ENCODE data around the gene CSNK1A1L. TPM values are rescaled to one million over a fixed set of nuclear protein-coding genes. Genes with fewer than 3 reads are reported as not detected.

The CSNK1A1L gene
- total RNA-seq, 2 donors from 2014 or later: not detected

GRCh38 chr13:37085606-37086005 lies 19.9 kb downstream of the CSNK1A1L start:
- ATAC-seq (ENCODE audit: insufficient number of reproducible peaks, low FRiP score, low read depth) (no peak), DNase-seq (ENCODE audit: low spot score) (no peak)
- no peaks in the 10 kb centered on the region for H3K4me1 ChIP-seq (ENCODE audit: control insufficient read depth in 1 of 2, low read depth in 2 of 2)
- no peaks in the 10 kb centered on the region for H3K36me3 ChIP-seq
- H3K27ac ChIP-seq: no peak overlapping the region
- no peaks in the 10 kb centered on the region for H3K27me3 ChIP-seq (replicated peaks; ENCODE audit: insufficient read depth)
- no peak overlapping the region for H3K4me3 ChIP-seq
- no peak for TF ChIP-seq CTCF (IDR thresholded peaks at IDR 0.05)
- no peaks in the 10 kb centered on the region for H3K9me3 ChIP-seq

GRCh38 chr13:37076818-37077217 lies 28.6 kb downstream of the CSNK1A1L start:
- H3K4me3 ChIP-seq: no peak overlapping the region
- no peak for TF ChIP-seq CTCF (IDR thresholded peaks at IDR 0.05)
- no peaks in the 10 kb centered on the region for H3K4me1 ChIP-seq (ENCODE audit: control insufficient read depth in 1 of 2, low read depth in 2 of 2)
- H3K27ac ChIP-seq: no peak overlapping the region
- no peak for ATAC-seq (ENCODE audit: insufficient number of reproducible peaks, low FRiP score, low read depth)
- DNase-seq (ENCODE audit: low spot score): no peak
- no peaks in the 10 kb centered on the region for H3K9me3 ChIP-seq
- H3K27me3 ChIP-seq (replicated peaks; ENCODE audit: insufficient read depth): no peaks in the 10 kb centered on the region
- no peaks in the 10 kb centered on the region for H3K36me3 ChIP-seq

- Histone ChIP-seq H3K9me3 (no peaks in the 10 kb centered on the region), H3K4me1 (ENCODE audit: control insufficient read depth in 1 of 2, low read depth in 2 of 2) (no peaks in the 10 kb centered on the region), H3K27ac (no peak overlapping the region), H3K36me3 (no peaks in the 10 kb centered on the region), H3K4me3 (no peak overlapping the region), H3K27me3 (replicated peaks; ENCODE audit: insufficient read depth) (no peaks in the 10 kb centered on the region)
- DNase-seq (ENCODE audit: low spot score) (no peak), ATAC-seq (ENCODE audit: insufficient number of reproducible peaks, low FRiP score, low read depth) (no peak)
- TF ChIP-seq CTCF (IDR thresholded peaks at IDR 0.05): no peak
Measured at GRCh38 chr13:37075164-37075563, 30.3 kb downstream of the CSNK1A1L start.

- DNase-seq (ENCODE audit: low spot score) (no peak), ATAC-seq (ENCODE audit: insufficient number of reproducible peaks, low FRiP score, low read depth) (no peak)
- no peaks in the 10 kb centered on the region for H3K36me3 ChIP-seq
- no peak overlapping the region for H3K4me3 ChIP-seq
- H3K9me3 ChIP-seq: no peaks in the 10 kb centered on the region
- H3K27ac ChIP-seq: no peak overlapping the region
- TF ChIP-seq CTCF (IDR thresholded peaks at IDR 0.05): peak; percentile 35
- no peaks in the 10 kb centered on the region for H3K27me3 ChIP-seq (replicated peaks; ENCODE audit: insufficient read depth)
- no peaks in the 10 kb centered on the region for H3K4me1 ChIP-seq (ENCODE audit: control insufficient read depth in 1 of 2, low read depth in 2 of 2)
Measured at GRCh38 chr13:37074703-37075102, 30.8 kb downstream of the CSNK1A1L start.

- ATAC-seq (ENCODE audit: insufficient number of reproducible peaks, low FRiP score, low read depth): no peak
- H3K27me3 ChIP-seq (replicated peaks; ENCODE audit: insufficient read depth): no peaks in the 10 kb centered on the region
- H3K9me3 ChIP-seq: no peaks in the 10 kb centered on the region
- no peak overlapping the region for H3K27ac ChIP-seq
- no peaks in the 10 kb centered on the region for H3K36me3 ChIP-seq
- DNase-seq (ENCODE audit: low spot score): no peak
- no peaks in the 10 kb centered on the region for H3K4me1 ChIP-seq (ENCODE audit: control insufficient read depth in 1 of 2, low read depth in 2 of 2)
- TF ChIP-seq CTCF (IDR thresholded peaks at IDR 0.05): no peak
- no peak overlapping the region for H3K4me3 ChIP-seq
Measured at GRCh38 chr13:37072024-37072423, 33.4 kb downstream of the CSNK1A1L start.
